BE2C (cell line): Measurements from ENCODE around the gene CCN5.

ENCODE experiments used
- DNase-seq: peaks from one replicate; pipeline ENCODE4 v3.0.0-alpha.2; 2020
- H3K27me3 ChIP-seq: fragments of 250-450 bp; sonication (Bioruptor Pico); 2 replicates; pipeline ENCODE4 v1.5.1; 2020; ENCODE audit warnings: mild to moderate bottlenecking
- H3K36me3 ChIP-seq: fragments of 250-450 bp; sonication (Bioruptor Pico); 2 replicates; pipeline ENCODE4 v1.5.1; 2020; ENCODE audit warnings: mild to moderate bottlenecking
- H3K4me1 ChIP-seq: fragments of 250-450 bp; sonication (Bioruptor Pico); 2 replicates; pipeline ENCODE4 v1.5.1; 2020
- H3K4me3 ChIP-seq: 2 replicates; pipeline ENCODE4 v1.5.1; 2011; ENCODE audit warnings: low read depth, low read length
- H3K9me3 ChIP-seq: fragments of 250-450 bp; sonication (Bioruptor Pico); 2 replicates; pipeline ENCODE4 v1.5.1; 2020
- CTCF ChIP-seq: IDR thresholded peaks from 2 replicates; pipeline ENCODE4 v1.5.1; 2012; ENCODE audit warnings: mild to moderate bottlenecking, low read depth, low read length

CCN5 gene

GRCh38 chr20:44716309-44717106, 1.3 kb downstream of the CCN5 start:
- TF ChIP-seq CTCF, result no peak
- no peak for DNase-seq
- no peaks in the 10 kb centered on the region for H3K9me3 ChIP-seq
- H3K36me3 ChIP-seq, result no peaks in the 10 kb centered on the region
- H3K27me3 ChIP-seq, result no peaks in the 10 kb centered on the region
- H3K4me3 ChIP-seq, result no peak overlapping the region
- peaks cover 4% of the 10 kb centered on the region for H3K4me1 ChIP-seq

GRCh38 chr20:44717986-44718385, 2.8 kb downstream of the CCN5 start:
- Histone ChIP-seq H3K27me3 (no peaks in the 10 kb centered on the region), H3K36me3 (no peaks in the 10 kb centered on the region), H3K4me1 (peaks cover 4% of the 10 kb centered on the region), H3K9me3 (no peaks in the 10 kb centered on the region), H3K4me3 (no peak overlapping the region)
- no peak for DNase-seq
- peak; percentile 42 for TF ChIP-seq CTCF

- peaks cover 4% of the 10 kb centered on the region for H3K4me1 ChIP-seq
- H3K4me3 ChIP-seq, result no peak overlapping the region
- TF ChIP-seq CTCF, result no peak
- no peaks in the 10 kb centered on the region for H3K9me3 ChIP-seq
- H3K36me3 ChIP-seq, result no peaks in the 10 kb centered on the region
- H3K27me3 ChIP-seq, result no peaks in the 10 kb centered on the region
- DNase-seq, result no peak
Measured at GRCh38 chr20:44719841-44720240, 4.7 kb downstream of the CCN5 start.

- Histone ChIP-seq H3K36me3 (no peaks in the 10 kb centered on the region), H3K9me3 (no peaks in the 10 kb centered on the region), H3K4me3 (no peak overlapping the region), H3K27me3 (no peaks in the 10 kb centered on the region), H3K4me1 (peaks cover 4% of the 10 kb centered on the region)
- peak; percentile 57 for DNase-seq
- no peak for TF ChIP-seq CTCF
Measured at GRCh38 chr20:44720621-44720996, 5.4 kb downstream of the CCN5 start.

GRCh38 chr20:44720997-44721784, 6.0 kb downstream of the CCN5 start:
- DNase-seq, result no peak
- Histone ChIP-seq H3K4me1 (peaks cover 4% of the 10 kb centered on the region), H3K4me3 (no peak overlapping the region), H3K27me3 (no peaks in the 10 kb centered on the region), H3K9me3 (no peaks in the 10 kb centered on the region), H3K36me3 (no peaks in the 10 kb centered on the region)
- no peak for TF ChIP-seq CTCF

GRCh38 chr20:44721785-44722054, 6.6 kb downstream of the CCN5 start:
- H3K9me3 ChIP-seq, result no peaks in the 10 kb centered on the region
- no peak overlapping the region for H3K4me3 ChIP-seq
- DNase-seq, result no peak
- H3K4me1 ChIP-seq, result peaks cover 4% of the 10 kb centered on the region
- H3K27me3 ChIP-seq, result no peaks in the 10 kb centered on the region
- no peak for TF ChIP-seq CTCF
- H3K36me3 ChIP-seq, result no peaks in the 10 kb centered on the region
